Measurements from ENCODE around the gene ZFP92. TPM values are rescaled to one million over a fixed set of nuclear protein-coding genes. Genes with fewer than 3 reads are reported as not detected.

The ZFP92 gene
- total and polyA plus RNA-seq, 2 donors (not counting 3 experiments of a cell fraction or from before 2014, with no cell fraction given): 0.36 to 1.2 TPM

DNA sequence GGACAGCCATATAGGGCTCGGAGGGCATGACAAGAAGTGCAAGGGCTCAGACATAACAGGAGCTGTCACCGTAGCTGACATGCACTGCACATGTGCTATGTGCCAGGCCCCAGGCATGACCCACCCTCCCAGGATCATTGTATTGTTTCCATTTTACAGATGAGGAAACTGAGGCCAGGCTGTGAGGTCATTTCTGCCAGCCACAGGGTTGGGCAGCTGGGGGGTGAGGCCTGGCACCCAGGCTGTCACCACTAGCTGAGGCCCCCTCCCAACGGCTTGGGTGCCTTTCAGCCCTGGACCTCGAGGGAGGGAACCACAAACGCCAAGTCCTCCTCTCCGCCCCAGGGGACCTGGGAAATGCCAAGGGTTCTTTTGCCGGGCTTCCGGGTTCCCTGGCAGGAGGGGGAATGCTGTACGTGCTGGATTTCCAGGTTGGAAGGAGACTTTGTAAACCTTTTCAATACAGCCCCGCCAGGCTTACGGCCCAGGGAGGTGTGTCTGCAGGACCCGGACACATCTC is 21.9 kb downstream of the ZFP92 start:
- TF ChIP-seq, protein P1, sequence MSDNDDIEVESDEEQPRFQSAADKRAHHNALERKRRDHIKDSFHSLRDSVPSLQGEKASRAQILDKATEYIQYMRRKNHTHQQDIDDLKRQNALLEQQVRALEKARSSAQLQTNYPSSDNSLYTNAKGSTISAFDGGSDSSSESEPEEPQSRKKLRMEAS (IDR thresholded peaks at IDR 0.05; ENCODE audit: insufficient read depth, insufficient read length): no peak
- H3K36me3 ChIP-seq (ENCODE audit: control insufficient read depth in 2 of 2, extremely low read depth in 1 of 2, insufficient read depth in 2 of 2, low read length in 2 of 2): no peaks in the 10 kb centered on the region
- H3K4me1 ChIP-seq (ENCODE audit: control insufficient read depth, extremely low read depth, insufficient read depth, low read length): no peaks in the 10 kb centered on the region
- H3K9me1 ChIP-seq (replicated peaks; ENCODE audit: control insufficient read depth, extremely low read depth, insufficient read depth, low read length): no peaks in the 10 kb centered on the region
- FAIRE-seq (no peak), DNase-seq (ENCODE audit: low read depth, low spot score) (no peak)
- no peak overlapping the region for H2AFZ ChIP-seq (ENCODE audit: low read depth, low read length)
- no peak overlapping the region for H3K4me3 ChIP-seq (replicated peaks in 1 of 3; ENCODE audit: insufficient read depth in 1 of 3, low read depth in 1 of 3, low read length in 3 of 3)
- no peak overlapping the region for H3K4me2 ChIP-seq (ENCODE audit: insufficient read depth, low read length)
- no TSS peak for BruUV-seq (replicated peaks)
- no peaks in the 10 kb centered on the region for H3K79me2 ChIP-seq (ENCODE audit: control insufficient read depth, insufficient read depth, low read length)
- ChIA-PET POLR2A (no interaction called here), CTCF (no interaction called here)
- intact Hi-C loops (cut with micrococcal nuclease) (loop anchor here (10.0 kb wide), 1 partner anchor 398 kb away; no protein-coding TSS in a partner anchor), dilution Hi-C loops (cut with MboI; ENCODE audit: extremely low pct_ligation_motif_present, low sequenced_read_pairs) (no loop called here)
- H3K27me3 ChIP-seq (ENCODE audit: control insufficient read depth in 2 of 2, insufficient read depth in 2 of 2, low read length in 2 of 2): no peaks in the 10 kb centered on the region
- H3K27ac ChIP-seq (ENCODE audit: insufficient read depth, low read depth, low read length): no peak overlapping the region
- H4K20me1 ChIP-seq (replicated peaks; ENCODE audit: control insufficient read depth, extremely low read depth, insufficient read depth, low read length): no peaks in the 10 kb centered on the region
- no peak overlapping the region for H3K9ac ChIP-seq (replicated peaks; ENCODE audit: extremely low read depth, insufficient read depth, low read length)
- H3K9me3 ChIP-seq (replicated peaks; ENCODE audit: control insufficient read depth, insufficient read depth, low read length): no peaks in the 10 kb centered on the region

DNA sequence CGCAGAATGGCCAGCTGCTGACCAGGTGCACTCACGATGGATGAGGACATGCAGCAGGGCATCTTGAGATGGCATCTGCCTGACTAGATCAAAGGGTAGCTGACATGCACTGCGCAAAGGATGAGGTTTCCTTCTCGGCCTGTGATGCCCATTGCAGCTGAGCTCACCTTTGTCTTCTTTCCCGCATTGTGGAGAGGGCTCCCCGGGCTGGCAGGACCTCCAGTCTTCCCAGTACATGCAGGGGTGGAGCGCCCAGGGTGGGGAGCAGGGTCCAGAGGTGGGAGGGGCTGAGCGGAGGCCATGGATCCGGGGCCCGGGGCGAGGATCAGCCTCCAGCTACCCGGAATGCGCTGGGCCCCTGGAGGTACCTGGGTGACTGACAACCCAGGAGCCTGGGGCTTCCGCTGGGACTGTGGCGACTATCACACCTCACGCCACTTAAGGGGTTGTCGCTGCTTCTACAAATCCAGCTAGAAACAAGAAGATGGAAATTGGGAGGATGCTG is 22.6 kb downstream of the ZFP92 start:
- BruUV-seq (replicated peaks): no TSS peak

More for the DNA sequence above, 22.6 kb downstream of the ZFP92 start:
- Histone ChIP-seq H3K4me2 (ENCODE audit: insufficient read depth, low read length) (no peak overlapping the region), H4K20me1 (replicated peaks; ENCODE audit: control insufficient read depth, extremely low read depth, insufficient read depth, low read length) (no peaks in the 10 kb centered on the region), H3K27me3 (ENCODE audit: control insufficient read depth in 2 of 2, insufficient read depth in 2 of 2, low read length in 2 of 2) (no peaks in the 10 kb centered on the region), H3K79me2 (ENCODE audit: control insufficient read depth, insufficient read depth, low read length) (no peaks in the 10 kb centered on the region), H3K4me3 (replicated peaks in 1 of 3; ENCODE audit: insufficient read depth in 1 of 3, low read depth in 1 of 3, low read length in 3 of 3) (no peak overlapping the region), H2AFZ (ENCODE audit: low read depth, low read length) (no peak overlapping the region), H3K4me1 (ENCODE audit: control insufficient read depth, extremely low read depth, insufficient read depth, low read length) (no peaks in the 10 kb centered on the region), H3K36me3 (ENCODE audit: control insufficient read depth in 2 of 2, extremely low read depth in 1 of 2, insufficient read depth in 2 of 2, low read length in 2 of 2) (no peaks in the 10 kb centered on the region), H3K9me3 (replicated peaks; ENCODE audit: control insufficient read depth, insufficient read depth, low read length) (no peaks in the 10 kb centered on the region), H3K9ac (replicated peaks; ENCODE audit: extremely low read depth, insufficient read depth, low read length) (no peak overlapping the region), H3K27ac (ENCODE audit: insufficient read depth, low read depth, low read length) (no peak overlapping the region), H3K9me1 (replicated peaks; ENCODE audit: control insufficient read depth, extremely low read depth, insufficient read depth, low read length) (no peaks in the 10 kb centered on the region)
- FAIRE-seq (no peak), DNase-seq (ENCODE audit: low read depth, low spot score) (no peak)
- POLR2A ChIA-PET: no interaction called here
- TF ChIP-seq FOS (IDR thresholded peaks at IDR 0.05; ENCODE audit: borderline replicate concordance, insufficient read depth, low read length): no peak
- no peak for TF ChIP-seq GATA2 (IDR thresholded peaks at IDR 0.05; ENCODE audit: insufficient read depth, insufficient read length, low read depth, low read length)
- TF ChIP-seq, protein P2, sequence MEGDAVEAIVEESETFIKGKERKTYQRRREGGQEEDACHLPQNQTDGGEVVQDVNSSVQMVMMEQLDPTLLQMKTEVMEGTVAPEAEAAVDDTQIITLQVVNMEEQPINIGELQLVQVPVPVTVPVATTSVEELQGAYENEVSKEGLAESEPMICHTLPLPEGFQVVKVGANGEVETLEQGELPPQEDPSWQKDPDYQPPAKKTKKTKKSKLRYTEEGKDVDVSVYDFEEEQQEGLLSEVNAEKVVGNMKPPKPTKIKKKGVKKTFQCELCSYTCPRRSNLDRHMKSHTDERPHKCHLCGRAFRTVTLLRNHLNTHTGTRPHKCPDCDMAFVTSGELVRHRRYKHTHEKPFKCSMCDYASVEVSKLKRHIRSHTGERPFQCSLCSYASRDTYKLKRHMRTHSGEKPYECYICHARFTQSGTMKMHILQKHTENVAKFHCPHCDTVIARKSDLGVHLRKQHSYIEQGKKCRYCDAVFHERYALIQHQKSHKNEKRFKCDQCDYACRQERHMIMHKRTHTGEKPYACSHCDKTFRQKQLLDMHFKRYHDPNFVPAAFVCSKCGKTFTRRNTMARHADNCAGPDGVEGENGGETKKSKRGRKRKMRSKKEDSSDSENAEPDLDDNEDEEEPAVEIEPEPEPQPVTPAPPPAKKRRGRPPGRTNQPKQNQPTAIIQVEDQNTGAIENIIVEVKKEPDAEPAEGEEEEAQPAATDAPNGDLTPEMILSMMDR (IDR thresholded peaks at IDR 0.05; ENCODE audit: extremely low read depth in 1 of 2, insufficient read depth in 1 of 2, low read depth in 1 of 2, low read length in 2 of 2): no peak
- TF ChIP-seq, protein P1 (IDR thresholded peaks at IDR 0.05; ENCODE audit: insufficient read depth, insufficient read length): no peak
- TF ChIP-seq EZH2 (IDR thresholded peaks at IDR 0.05; ENCODE audit: borderline replicate concordance, low read depth, low read length, severe bottlenecking): no peak
- dilution Hi-C loops (cut with MboI; ENCODE audit: extremely low pct_ligation_motif_present, low sequenced_read_pairs) (no loop called here), intact Hi-C loops (cut with micrococcal nuclease) (loop anchor here (10.0 kb wide), 1 partner anchor 399 kb away; no protein-coding TSS in a partner anchor)
- CTCF ChIA-PET: no interaction called here

All from endothelial cell of umbilical vein (primary cell).